ENCODE measurements around the gene PRKCH. TPM values are rescaled to one million over a fixed set of nuclear protein-coding genes. Genes with fewer than 3 reads are reported as not detected.

The PRKCH gene
- total RNA-seq, 1 donor from 2014 or later = 145 TPM

DNA sequence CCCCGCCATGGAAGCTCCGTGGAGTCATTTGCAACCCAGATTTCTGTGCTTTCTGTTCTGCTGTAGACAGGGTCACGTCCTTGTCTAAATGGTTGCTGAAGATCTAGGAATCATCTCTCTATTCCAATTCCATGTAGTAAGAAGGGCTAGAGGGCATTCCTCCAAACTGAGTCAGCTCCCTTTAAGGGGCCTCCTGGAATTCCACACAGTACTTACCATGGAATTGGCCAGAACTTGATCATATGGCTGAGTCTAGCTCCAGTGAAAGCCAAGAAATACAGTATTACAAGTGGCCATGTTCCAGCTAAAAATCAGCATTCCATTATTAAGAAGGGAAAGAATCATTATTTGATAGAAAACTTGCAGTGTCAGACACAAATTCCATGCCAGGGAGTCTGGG is 171.9 kb downstream of the PRKCH start:
- Mint-ChIP-seq H3K4me1 (ENCODE audit: low read depth) (peaks cover 21% of the 10 kb centered on the region), H3K36me3 (ENCODE audit: low read depth) (peaks cover 36% of the 10 kb centered on the region), H3K9me3 (no peaks in the 10 kb centered on the region), H3K27me3 (ENCODE audit: insufficient read depth) (no peaks in the 10 kb centered on the region), H3K27ac (no peak overlapping the region), H3K4me3 (no peak overlapping the region)
- intact Hi-C loops (cut with micrococcal nuclease) = no loop called here
- no peak for DNase-seq (ENCODE audit: low spot score)

- H3K9me3 Mint-ChIP-seq = no peaks in the 10 kb centered on the region
- no peak for DNase-seq (ENCODE audit: low spot score)
- no peak overlapping the region for H3K4me3 Mint-ChIP-seq
- peaks cover 33% of the 10 kb centered on the region for H3K36me3 Mint-ChIP-seq (ENCODE audit: low read depth)
- no peak overlapping the region for H3K27ac Mint-ChIP-seq
- H3K4me1 Mint-ChIP-seq (ENCODE audit: low read depth) = peaks cover 25% of the 10 kb centered on the region
- intact Hi-C loops (cut with micrococcal nuclease) = loop anchor here (1.0 kb wide), 1 partner anchor 14 kb away; no protein-coding TSS in a partner anchor
- H3K27me3 Mint-ChIP-seq (ENCODE audit: insufficient read depth) = no peaks in the 10 kb centered on the region
Observed at GRCh38 chr14:61494018-61494417, 172.6 kb downstream of the PRKCH start.

- Mint-ChIP-seq H3K4me3 (no peak overlapping the region), H3K27me3 (ENCODE audit: insufficient read depth) (no peaks in the 10 kb centered on the region), H3K4me1 (ENCODE audit: low read depth) (peaks cover 37% of the 10 kb centered on the region), H3K9me3 (no peaks in the 10 kb centered on the region), H3K27ac (peak overlapping the region; percentile 61), H3K36me3 (ENCODE audit: low read depth) (peaks cover 37% of the 10 kb centered on the region)
- no peak for DNase-seq (ENCODE audit: low spot score)
- intact Hi-C loops (cut with micrococcal nuclease) = no loop called here
Observed at GRCh38 chr14:61495809-61496208, 174.4 kb downstream of the PRKCH start.

GRCh38 chr14:61498303-61498702 is 176.9 kb downstream of the PRKCH start:
- H3K27me3 Mint-ChIP-seq (ENCODE audit: insufficient read depth) = no peaks in the 10 kb centered on the region
- peak overlapping the region; percentile 42 for H3K27ac Mint-ChIP-seq
- H3K4me3 Mint-ChIP-seq = no peak overlapping the region
- no peak for DNase-seq (ENCODE audit: low spot score)
- intact Hi-C loops (cut with micrococcal nuclease) = no loop called here
- no peaks in the 10 kb centered on the region for H3K9me3 Mint-ChIP-seq
- peaks cover 43% of the 10 kb centered on the region for H3K36me3 Mint-ChIP-seq (ENCODE audit: low read depth)
- peaks cover 62% of the 10 kb centered on the region for H3K4me1 Mint-ChIP-seq (ENCODE audit: low read depth)

DNA sequence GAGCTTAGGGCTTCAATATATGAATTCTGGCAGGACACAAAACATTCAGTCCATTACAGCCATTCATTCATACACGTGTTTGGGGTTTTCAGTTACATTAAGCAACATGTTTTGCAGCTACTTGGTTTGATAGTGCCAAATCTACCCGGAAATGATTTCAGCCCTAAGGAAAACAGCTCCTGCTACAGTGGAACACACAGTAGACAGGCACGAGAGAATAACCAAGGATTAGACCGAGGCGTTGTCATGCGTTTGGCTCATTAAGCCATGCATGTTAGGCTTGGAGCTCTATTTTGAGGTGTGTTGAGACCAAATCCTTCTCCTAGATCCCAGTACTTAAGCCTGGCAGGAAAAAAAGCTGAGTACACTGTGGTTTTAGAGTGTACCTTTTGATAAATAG is 177.4 kb downstream of the PRKCH start:
- peaks cover 67% of the 10 kb centered on the region for H3K4me1 Mint-ChIP-seq (ENCODE audit: low read depth)
- no peak overlapping the region for H3K4me3 Mint-ChIP-seq
- peaks cover 47% of the 10 kb centered on the region for H3K36me3 Mint-ChIP-seq (ENCODE audit: low read depth)
- H3K9me3 Mint-ChIP-seq = no peaks in the 10 kb centered on the region
- no peak for DNase-seq (ENCODE audit: low spot score)
- H3K27ac Mint-ChIP-seq = peak overlapping the region; percentile 42
- no peaks in the 10 kb centered on the region for H3K27me3 Mint-ChIP-seq (ENCODE audit: insufficient read depth)
- intact Hi-C loops (cut with micrococcal nuclease) = no loop called here

GRCh38 chr14:61499991-61500390 is 178.6 kb downstream of the PRKCH start:
- intact Hi-C loops (cut with micrococcal nuclease) = loop anchor here (5.0 kb wide), 1 partner anchor 37 kb away; no protein-coding TSS in a partner anchor
- H3K27ac Mint-ChIP-seq = no peak overlapping the region
- H3K4me1 Mint-ChIP-seq (ENCODE audit: low read depth) = peaks cover 77% of the 10 kb centered on the region
- H3K4me3 Mint-ChIP-seq = no peak overlapping the region
- H3K9me3 Mint-ChIP-seq = peaks cover 5% of the 10 kb centered on the region
- H3K27me3 Mint-ChIP-seq (ENCODE audit: insufficient read depth) = no peaks in the 10 kb centered on the region
- H3K36me3 Mint-ChIP-seq (ENCODE audit: low read depth) = peaks cover 47% of the 10 kb centered on the region
- DNase-seq (ENCODE audit: low spot score) = no peak

DNA sequence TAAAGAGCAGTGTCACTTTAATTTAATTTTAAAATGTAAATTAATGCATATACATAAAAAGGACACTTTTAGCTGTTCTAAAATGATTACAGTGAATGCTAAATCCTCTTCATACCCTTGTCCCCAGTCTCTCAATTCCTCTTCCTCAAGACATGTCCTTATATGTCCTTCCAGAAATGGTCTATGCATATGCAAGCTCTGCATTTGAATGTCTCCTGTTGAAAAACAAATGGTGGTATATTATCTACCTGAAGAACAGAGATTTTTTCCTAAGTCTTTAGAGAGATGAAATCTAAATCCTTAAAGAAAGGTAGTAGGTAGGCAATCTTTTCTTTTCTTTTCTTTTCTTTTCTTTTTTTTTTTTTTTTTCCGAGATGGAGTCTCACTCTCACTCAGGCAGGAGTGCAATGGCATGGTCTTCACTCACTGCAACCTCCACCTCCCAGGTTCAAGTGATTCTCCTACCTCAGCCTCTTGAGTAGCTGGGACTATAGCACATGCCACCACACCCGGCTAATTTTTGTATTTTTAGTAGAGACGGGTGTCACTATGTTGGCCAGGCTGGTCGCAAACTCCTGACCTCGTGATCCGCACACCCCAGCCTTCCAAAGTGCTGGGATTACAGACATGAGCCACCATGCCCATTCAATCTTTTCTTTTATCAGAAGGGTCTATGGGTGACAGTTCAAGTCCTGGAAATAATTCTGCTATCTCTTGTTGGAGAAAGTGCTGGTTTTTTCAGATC is 180.5 kb downstream of the PRKCH start:
- Mint-ChIP-seq H3K27ac (peak overlapping the region; percentile 99), H3K4me1 (ENCODE audit: low read depth) (peaks cover 88% of the 10 kb centered on the region), H3K27me3 (ENCODE audit: insufficient read depth) (no peaks in the 10 kb centered on the region), H3K4me3 (peak overlapping the region; percentile 76), H3K36me3 (ENCODE audit: low read depth) (peaks cover 44% of the 10 kb centered on the region), H3K9me3 (peaks cover 5% of the 10 kb centered on the region)
- intact Hi-C loops (cut with micrococcal nuclease) = loop anchor here (2.0 to 5.0 kb wide), 2 partner anchors 35 to 61 kb away; no protein-coding TSS in a partner anchor
- no peak for DNase-seq (ENCODE audit: low spot score)

GRCh38 chr14:61502459-61503093 is 181.2 kb downstream of the PRKCH start:
- peaks cover 88% of the 10 kb centered on the region for H3K4me1 Mint-ChIP-seq (ENCODE audit: low read depth)
- H3K27me3 Mint-ChIP-seq (ENCODE audit: insufficient read depth) = no peaks in the 10 kb centered on the region
- DNase-seq (ENCODE audit: low spot score) = no peak
- intact Hi-C loops (cut with micrococcal nuclease) = loop anchor here (1.0 to 5.0 kb wide), 11 partner anchors 9 to 193 kb away; partner anchors contain the start of gene HIF1A
- peaks cover 5% of the 10 kb centered on the region for H3K9me3 Mint-ChIP-seq
- H3K4me3 Mint-ChIP-seq = peak overlapping the region; percentile 76
- H3K36me3 Mint-ChIP-seq (ENCODE audit: low read depth) = peaks cover 42% of the 10 kb centered on the region
- H3K27ac Mint-ChIP-seq = peak overlapping the region; percentile 99

DNA sequence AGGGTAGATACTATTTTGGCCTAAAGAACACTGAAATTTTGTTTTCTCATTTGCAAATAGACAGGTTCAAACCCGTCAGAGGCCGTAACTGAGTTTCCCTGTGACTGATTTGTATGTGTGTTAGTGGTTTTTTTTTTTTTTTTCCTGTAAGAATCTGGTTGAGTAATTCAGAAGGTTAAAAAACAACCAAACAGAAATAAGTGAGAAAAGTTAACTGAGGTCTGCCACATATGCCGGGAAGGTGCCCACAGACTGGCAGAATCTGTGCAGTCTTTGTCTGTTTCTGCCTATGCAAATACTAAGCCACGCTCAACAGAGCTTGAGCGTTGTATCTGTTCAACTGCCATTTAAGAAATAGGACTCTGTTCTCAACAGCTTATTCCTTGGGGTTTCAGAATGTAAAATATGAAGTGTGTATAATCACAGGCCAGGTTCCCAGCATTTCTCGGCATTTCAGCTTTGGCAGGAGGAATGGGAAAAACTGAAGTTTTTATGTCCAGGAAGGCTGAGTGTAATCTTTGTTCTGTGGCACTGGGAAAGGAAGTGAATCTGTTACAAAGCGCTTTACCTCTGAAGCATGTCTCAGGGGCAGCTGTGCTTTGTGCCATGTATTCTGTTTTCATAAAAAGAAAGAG is 181.9 kb downstream of the PRKCH start:
- Mint-ChIP-seq H3K9me3 (peaks cover 5% of the 10 kb centered on the region), H3K27me3 (ENCODE audit: insufficient read depth) (no peaks in the 10 kb centered on the region), H3K27ac (peak overlapping the region; percentile 99), H3K36me3 (ENCODE audit: low read depth) (peaks cover 47% of the 10 kb centered on the region), H3K4me1 (ENCODE audit: low read depth) (peaks cover 94% of the 10 kb centered on the region), H3K4me3 (peak overlapping the region; percentile 76)
- intact Hi-C loops (cut with micrococcal nuclease) = loop anchor here (1.0 to 5.0 kb wide), 11 partner anchors 8 to 192 kb away; partner anchors contain the start of gene HIF1A
- peak; percentile 51 for DNase-seq (ENCODE audit: low spot score)

DNA sequence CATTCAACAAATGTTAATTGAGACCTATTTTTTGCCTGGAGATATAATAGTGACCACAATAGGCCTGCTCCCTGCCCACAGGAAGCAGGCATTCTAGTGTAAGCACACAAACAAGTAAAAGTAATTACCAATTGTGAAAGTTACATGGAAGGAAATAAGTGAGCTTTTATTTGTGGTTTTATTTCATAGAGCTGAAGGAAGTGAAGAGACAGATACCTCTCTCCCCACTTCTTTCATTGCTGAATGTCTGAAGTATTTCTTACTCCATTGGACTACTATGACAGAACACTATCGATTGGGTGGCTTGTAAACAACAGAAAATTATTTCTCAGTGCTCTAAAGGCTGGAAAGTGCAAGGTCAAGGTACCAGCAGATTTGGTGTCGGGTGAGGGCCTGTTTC is 183.5 kb downstream of the PRKCH start:
- Mint-ChIP-seq H3K27ac (peak overlapping the region; percentile 99), H3K36me3 (ENCODE audit: low read depth) (peaks cover 48% of the 10 kb centered on the region), H3K9me3 (peaks cover 5% of the 10 kb centered on the region), H3K4me3 (peak overlapping the region; percentile 56), H3K4me1 (ENCODE audit: low read depth) (peaks cover 91% of the 10 kb centered on the region), H3K27me3 (ENCODE audit: insufficient read depth) (no peaks in the 10 kb centered on the region)
- intact Hi-C loops (cut with micrococcal nuclease) = loop anchor here (5.0 kb wide), 1 partner anchor 32 kb away; no protein-coding TSS in a partner anchor
- DNase-seq (ENCODE audit: low spot score) = no peak

- no peak for DNase-seq (ENCODE audit: low spot score)
- Mint-ChIP-seq H3K27me3 (ENCODE audit: insufficient read depth) (no peaks in the 10 kb centered on the region), H3K36me3 (ENCODE audit: low read depth) (peaks cover 45% of the 10 kb centered on the region), H3K9me3 (peaks cover 5% of the 10 kb centered on the region), H3K4me3 (peak overlapping the region; percentile 40), H3K27ac (peak overlapping the region; percentile 75), H3K4me1 (ENCODE audit: low read depth) (peaks cover 94% of the 10 kb centered on the region)
- intact Hi-C loops (cut with micrococcal nuclease) = no loop called here
Observed at GRCh38 chr14:61505815-61506809, 184.7 kb downstream of the PRKCH start.

DNA sequence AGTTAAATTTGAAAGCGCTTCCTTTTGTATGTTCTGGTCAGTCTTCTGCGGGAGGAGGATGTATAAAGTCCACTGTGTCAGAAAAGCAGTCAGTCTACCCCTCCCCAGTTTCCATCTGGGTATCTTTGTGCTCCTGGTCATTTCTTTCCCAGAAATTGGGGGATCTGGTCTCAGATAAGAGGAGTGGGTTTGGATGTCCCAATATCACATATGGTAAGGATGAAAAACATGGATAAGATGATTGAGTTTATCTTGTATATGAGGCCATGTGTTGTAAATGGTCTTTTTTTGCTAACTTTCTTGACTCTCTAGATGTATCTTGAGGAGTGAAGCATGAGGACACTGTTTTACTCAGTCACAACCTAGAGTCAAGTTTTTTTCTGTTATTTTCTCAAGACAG is 187.1 kb downstream of the PRKCH start:
- intact Hi-C loops (cut with micrococcal nuclease) = no loop called here

More for the DNA sequence above, 187.1 kb downstream of the PRKCH start:
- peak overlapping the region; percentile 45 for H3K27ac Mint-ChIP-seq
- H3K9me3 Mint-ChIP-seq = peaks cover 5% of the 10 kb centered on the region
- H3K4me3 Mint-ChIP-seq = no peak overlapping the region
- peaks cover 94% of the 10 kb centered on the region for H3K4me1 Mint-ChIP-seq (ENCODE audit: low read depth)
- H3K27me3 Mint-ChIP-seq (ENCODE audit: insufficient read depth) = no peaks in the 10 kb centered on the region
- peaks cover 48% of the 10 kb centered on the region for H3K36me3 Mint-ChIP-seq (ENCODE audit: low read depth)
- no peak for DNase-seq (ENCODE audit: low spot score)
